ENCODE data around the gene XRN1.
"Not testable (repeated sequence)": the region's sequence is repeated elsewhere in the genome, so short reads cannot be mapped to it uniquely, and the experiment has no call there.

The XRN1 gene

GRCh38 chr3:142337994-142338393 lies 109.8 kb downstream of the XRN1 start:
- DNase-seq (ENCODE audit: low read depth): no peak

- no peak for DNase-seq (ENCODE audit: low read depth)
These were observed 115.4 kb downstream of the XRN1 start for GRCh38 chr3:142332390-142332789.

DNA sequence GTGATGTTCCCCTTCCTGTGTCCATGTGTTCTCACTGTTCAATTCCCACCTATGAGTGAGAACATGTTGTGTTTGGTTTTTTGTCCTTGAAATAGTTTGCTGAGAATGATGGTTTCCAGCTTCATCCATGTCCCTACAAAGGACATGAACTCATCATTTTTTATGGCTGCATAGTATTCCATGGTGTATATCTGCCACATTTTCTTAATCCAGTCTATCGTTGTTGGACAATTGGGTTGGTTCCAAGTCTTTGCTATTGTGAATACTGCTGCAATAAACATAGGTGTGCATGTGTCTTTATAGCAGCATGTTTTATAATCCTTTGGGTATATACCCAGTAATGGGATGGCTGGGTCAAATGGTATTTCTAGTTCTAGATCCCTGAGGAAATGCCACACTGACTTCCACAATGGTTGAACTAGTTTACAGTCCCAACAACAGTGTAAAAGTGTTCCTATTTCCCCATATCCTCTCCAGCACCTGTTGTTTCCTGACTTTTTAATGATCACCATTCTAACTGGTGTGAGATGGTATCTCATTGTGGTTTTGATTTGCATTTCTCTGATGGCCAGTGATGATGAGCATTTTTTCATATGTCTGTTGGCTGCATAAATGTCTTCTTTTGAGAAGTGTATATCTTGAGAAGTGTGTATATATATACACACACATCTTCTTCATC lies 123.4 kb downstream of the XRN1 start:
- DNase-seq (ENCODE audit: low read depth): not testable (repeated sequence)

GRCh38 chr3:142319912-142320311 lies 127.9 kb downstream of the XRN1 start:
- DNase-seq (ENCODE audit: low read depth): no peak

GRCh38 chr3:142319094-142319493 lies 128.7 kb downstream of the XRN1 start:
- DNase-seq (ENCODE audit: low read depth): peak; percentile 2

DNA sequence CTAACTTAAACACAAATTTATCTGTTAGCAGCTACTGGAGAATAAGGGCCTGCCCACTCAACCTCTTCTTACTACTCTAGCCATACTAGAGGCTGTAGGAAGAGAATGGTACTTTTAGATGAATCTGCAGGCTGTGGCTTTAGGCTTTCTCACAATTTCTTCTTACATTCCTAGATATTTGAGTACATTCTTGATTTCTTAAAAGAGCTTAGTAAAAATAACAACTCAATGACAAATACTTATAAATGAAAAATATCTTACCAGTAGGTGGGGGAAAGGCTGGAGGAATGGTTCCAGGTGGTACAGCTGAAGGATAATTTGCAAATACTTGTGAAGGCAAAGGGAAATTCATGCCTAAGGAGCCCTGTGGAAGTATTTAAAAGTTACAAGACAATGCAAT lies 129.5 kb downstream of the XRN1 start:
- no peak for DNase-seq (ENCODE audit: low read depth)

DNA sequence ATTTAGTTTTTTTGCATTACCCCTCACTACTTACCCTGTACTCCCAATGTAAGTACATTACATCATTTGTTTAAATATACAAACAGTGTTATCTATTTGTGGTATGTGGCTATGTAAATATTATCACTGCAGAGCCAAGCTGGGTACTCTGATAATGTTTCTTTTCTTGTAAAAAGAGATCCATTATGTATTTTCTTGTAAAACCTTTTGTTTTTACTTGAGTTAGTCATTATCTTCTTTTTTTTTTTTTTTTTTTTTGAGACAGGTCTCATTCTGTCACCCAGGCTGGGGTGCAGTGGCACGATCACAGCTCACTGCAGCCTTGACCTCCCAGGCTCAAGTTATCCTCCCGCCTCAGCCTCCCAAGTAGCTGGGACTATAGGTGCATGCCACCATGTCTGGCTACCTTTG lies 131.9 kb downstream of the XRN1 start:
- peak; percentile 3 for DNase-seq (ENCODE audit: low read depth)

DNA sequence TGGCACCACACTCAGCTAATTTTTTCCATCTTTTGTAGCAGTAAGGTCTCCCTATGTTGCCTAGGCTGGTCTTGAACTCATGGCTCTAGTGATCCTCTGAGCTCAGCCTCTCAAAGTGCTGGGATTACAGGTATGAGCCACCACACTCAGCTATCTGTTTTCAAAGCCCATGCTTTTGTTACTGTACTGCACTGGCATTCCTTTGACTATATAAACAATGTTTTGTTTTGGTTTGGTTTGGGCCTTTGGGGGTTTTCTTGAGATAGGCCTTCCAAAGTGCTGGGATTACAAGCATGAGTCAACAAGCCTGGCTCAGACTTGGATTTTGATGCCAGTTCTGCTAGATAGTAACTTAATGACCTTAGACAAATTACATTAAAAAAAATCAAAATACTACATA lies 132.8 kb downstream of the XRN1 start:
- DNase-seq (ENCODE audit: low read depth): no peak

- DNase-seq (ENCODE audit: low read depth): no peak
These were observed 137.4 kb downstream of the XRN1 start for GRCh38 chr3:142310439-142310838.

GRCh38 chr3:142302847-142303246 lies 145.0 kb downstream of the XRN1 start:
- not testable (repeated sequence) for DNase-seq (ENCODE audit: low read depth)

GRCh38 chr3:142298626-142299025 lies 149.2 kb downstream of the XRN1 start:
- no peak for DNase-seq (ENCODE audit: low read depth)

DNA sequence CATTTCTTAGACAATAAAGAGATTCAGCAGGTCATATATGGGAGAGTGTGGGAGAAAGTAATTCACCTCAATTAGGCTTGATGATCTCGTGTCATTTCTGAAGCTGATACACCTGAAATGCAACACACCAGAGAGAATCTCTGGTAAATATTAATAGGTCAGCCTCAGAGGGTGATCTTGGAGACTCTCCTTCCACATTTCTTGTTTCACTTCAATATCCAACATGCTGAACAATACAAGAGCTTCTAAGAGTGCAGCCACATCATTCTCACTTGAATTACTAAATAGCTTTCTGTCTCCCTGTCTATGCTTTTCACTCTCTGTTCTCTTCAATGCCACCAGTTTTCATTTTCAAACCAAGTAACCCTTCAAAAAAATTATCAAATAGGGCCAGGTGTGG lies 151.3 kb downstream of the XRN1 start:
- no peak for DNase-seq (ENCODE audit: low read depth)

DNA sequence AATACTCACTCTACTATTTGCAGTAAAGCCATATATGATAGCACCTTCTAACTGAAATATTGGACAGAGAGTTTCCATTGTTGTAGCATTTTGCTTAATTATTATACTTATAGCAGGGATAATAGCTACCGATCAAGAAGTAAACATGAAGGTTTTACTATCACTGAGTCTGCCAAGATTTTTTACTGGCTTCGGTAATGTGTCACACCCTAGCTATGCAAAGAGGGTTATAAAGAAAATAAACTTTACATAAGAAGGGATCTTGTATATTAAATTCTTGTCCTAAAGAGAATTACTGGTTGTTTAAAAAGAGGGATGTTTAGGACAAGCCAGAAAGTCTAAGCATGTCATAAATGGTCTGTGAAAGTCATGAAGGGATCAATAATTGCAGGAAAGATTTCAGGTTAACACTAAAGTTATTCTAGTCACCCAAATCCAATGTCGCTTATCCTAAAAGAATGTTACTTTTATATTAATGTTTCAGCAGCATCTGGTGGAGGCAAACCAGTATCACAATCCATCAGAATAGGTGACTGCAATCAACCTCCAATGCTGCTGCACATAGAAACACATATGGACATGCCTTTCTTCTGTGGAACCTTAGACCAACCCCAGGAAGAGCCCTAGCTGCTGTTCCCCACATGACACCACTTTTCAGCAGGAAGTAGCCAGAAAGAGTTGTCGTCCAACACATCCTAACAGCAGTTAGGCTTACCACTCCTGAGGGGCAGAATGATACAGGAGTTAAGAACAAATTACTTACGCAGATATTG lies 159.8 kb downstream of the XRN1 start:
- no peak for DNase-seq (ENCODE audit: low read depth)

DNA sequence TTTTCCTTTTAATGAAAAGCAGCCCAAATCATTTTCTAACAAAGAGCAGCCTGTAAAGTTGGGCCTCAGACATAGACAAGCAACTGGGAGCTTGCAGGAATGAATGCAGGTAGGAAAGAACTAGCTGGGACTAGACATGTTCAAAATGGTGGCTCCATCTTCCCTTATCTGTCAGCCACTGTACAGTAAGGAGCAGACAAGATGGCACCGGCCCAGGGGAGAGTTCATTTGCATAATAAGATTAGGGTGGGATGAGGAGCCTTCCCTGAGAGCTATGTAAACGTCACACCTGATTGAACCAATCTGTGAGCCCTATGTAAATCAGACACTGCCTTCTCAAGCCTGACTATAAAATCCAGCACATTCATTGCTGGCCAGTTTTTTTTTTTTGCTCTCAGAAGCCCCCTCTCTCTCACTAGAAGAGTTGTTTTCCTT lies 162.7 kb downstream of the XRN1 start:
- no peak for DNase-seq (ENCODE audit: low read depth)

GRCh38 chr3:142282503-142282902 lies 165.3 kb downstream of the XRN1 start:
- DNase-seq (ENCODE audit: low read depth): no peak

GRCh38 chr3:142281474-142281873 lies 166.4 kb downstream of the XRN1 start:
- DNase-seq (ENCODE audit: low read depth): no peak

DNA sequence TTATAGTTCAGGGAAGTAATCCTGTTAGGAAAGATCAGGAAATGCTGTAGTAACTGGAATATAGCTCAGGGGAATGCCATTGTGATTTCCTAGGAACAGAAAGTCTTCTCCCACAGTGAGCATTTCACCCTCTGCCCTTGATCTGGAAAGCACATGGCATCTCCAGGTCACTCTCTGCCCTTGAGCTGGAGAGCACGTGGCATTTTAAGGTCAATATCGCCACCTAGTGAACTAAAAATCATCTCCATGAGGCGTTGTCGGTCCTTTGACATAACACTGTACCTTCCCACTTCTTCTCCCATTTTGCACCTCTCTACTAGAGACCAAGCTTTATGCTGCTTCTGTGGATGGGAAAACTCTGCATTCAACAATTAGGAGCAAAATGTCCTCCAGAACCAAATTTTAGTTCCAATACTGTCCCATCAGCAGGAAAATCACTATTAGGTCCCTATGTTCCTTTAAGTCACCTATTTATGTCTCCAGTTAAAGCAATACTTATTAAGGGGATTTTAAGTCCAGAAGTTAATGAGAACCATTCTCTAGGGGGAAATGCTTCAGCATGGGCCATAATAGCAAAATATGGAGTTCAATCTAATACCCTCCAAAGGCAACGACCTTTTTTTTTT lies 167.8 kb downstream of the XRN1 start:
- peak; percentile 14 for DNase-seq (ENCODE audit: low read depth)

GRCh38 chr3:142278451-142278850 lies 169.4 kb downstream of the XRN1 start:
- no peak for DNase-seq (ENCODE audit: low read depth)

GRCh38 chr3:142276781-142277180 lies 171.1 kb downstream of the XRN1 start:
- no peak for DNase-seq (ENCODE audit: low read depth)

DNA sequence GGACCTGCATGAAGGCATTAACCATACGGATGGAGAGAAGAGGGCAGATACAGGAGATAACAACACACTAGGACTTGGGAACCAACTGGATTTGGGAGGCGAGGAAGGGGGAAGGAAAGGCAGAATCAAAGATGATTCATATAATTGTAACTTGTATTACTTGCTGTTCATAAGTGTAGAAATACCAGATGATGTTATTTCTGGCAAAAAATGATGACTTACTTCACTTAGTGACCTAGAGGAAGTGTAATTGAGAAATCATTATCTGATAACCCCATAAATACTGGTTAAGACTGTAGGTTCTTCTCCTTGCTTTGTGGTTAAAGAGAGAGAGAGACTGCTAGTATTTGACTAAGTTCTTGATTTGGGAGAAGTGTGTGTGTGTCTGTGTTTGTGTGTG lies 172.0 kb downstream of the XRN1 start:
- no peak for DNase-seq (ENCODE audit: low read depth)

DNA sequence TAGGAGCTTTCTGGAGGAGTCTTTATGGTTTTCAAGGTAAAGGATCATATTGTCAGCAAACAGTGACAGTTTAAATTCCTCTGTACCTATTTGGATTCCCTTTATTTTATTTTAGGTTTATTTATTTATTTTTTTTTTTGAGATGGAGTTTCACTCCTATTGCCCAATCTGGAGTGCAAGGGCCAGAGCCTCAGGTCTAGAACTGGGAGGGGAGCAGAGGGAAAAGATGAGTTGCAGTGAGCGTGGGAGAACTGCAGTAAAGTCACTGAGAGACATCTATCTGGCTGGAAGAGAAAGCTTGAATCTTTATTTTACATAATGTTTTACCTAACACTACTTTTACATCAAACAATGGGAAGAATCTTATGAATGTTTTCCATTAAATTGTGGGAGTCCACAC lies 172.9 kb downstream of the XRN1 start:
- DNase-seq (ENCODE audit: low read depth): no peak

DNA sequence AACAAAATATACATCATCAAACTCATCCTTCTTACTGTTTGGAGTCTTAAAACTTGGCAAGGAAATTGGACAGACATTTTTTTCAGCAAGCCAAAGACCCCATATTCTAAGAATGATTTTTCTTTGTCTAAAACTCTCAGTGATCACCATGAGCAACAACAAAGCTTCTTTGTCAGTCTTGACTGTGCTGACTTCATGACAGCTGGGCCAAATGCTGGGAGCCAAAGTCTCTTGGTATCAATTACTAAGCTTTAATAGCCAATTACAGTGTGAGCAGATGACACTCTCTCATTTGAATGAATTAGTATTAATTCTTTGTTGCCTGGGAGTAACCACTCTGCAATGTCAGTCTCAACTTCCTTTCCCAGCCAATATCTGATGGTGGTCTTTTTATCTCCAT lies 174.3 kb downstream of the XRN1 start:
- DNase-seq (ENCODE audit: low read depth): no peak

DNA sequence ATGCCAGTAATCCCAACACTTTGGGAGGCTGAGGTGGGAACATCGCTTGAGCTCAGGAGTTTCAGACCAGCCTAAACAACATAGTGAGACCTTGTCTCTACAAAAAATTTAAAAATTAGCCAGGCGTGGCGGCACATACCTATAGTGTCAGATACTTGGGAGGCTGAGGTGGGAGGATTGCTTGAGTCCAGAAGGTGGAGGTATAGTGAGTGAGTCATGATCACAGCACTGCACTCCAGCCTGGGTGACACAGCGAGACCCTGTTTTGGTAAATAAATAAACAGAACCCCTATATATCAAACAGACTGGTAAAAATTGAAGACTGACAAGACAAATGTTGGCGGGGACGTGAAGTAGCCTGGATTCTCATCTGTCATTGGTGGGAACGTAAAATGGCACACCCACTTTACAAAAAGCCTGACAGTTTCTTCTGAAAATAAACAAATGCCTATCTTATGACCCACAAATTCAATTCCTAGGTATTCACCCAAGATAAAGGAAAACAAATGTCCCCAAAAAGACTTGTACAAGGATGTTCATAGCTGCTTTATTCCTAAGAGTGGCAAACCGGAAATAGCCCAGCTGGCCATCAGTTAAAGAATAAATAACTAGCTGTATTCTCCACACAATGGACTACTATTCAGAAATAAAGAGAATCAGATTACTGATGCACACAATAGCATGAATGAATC lies 175.5 kb downstream of the XRN1 start:
- no peak for DNase-seq (ENCODE audit: low read depth)

Measured in CMK (cell line).